ENCODE results near the gene TSPAN10. TPM values are rescaled to one million over a fixed set of nuclear protein-coding genes. Genes with fewer than 3 reads are reported as not detected.

TSPAN10 gene
- total and polyA plus RNA-seq, 5 donors, result 0.24 to 0.31 (median 0.27) TPM; not detected in 2

DNA sequence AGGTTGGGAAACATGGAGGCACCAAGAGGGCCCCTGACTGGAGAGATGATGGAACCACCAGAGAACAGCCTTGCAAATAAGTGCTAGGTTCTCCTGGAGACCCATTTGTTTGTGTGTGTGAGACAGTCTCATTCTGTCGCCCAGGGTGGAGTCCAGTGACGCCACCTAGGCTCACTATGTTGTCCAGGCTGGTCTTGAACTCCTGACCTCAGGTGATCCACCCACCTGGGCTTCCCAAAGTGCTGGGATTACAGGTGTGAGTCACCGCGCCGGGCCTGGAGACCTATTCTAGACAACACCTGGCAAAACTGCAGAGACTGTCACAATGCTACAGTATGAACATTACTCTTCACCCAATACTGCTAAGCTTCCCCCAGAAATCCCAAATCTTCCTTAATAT lies 1.6 kb upstream of the TSPAN10 start:
- intact Hi-C loops (cut with DNase I), result no loop called here
- H3K4me1 ChIP-seq (ENCODE audit: control insufficient read depth, insufficient read depth, low read length), result peaks cover 4% of the 10 kb centered on the region

DNA sequence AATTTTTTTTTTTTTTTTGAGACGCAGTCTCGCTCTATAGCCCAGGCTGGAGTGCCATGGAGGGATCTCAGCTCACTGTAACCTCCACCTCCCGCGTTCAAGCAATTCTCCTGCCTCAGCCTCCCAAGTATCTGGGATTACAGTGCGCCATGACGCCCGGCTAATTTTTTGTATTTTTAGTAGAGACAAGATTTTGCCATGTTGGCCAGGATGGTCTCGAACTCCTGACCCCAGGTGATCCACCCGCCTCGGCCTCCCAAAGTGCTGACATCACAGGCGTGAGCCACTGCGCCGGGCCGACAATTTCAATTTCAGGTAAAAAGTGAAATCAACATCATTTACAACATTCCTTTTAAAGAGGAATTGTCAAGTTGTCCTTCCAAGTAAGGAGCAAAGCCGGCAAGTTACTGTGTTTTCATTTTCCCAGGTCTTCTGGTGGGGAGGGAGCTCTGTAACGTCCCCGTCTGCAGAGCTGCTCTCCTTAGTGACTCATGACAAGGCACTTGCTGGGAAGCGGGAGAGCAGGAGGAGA lies 957 bp upstream of the TSPAN10 start:
- intact Hi-C loops (cut with DNase I), result no loop called here
- Histone ChIP-seq H3K27ac (ENCODE audit: low read length) (peak overlapping the region; percentile 88), H3K4me3 (ENCODE audit: low read length) (peak overlapping the region; percentile 88), H3K27me3 (ENCODE audit: control insufficient read depth, insufficient read depth) (no peaks in the 10 kb centered on the region), H3K9me3 (ENCODE audit: control insufficient read depth, low read length) (no peaks in the 10 kb centered on the region), H3K4me1 (ENCODE audit: control insufficient read depth, insufficient read depth, low read length) (peaks cover 4% of the 10 kb centered on the region)
- DNase-seq, result peak in 1 of 3 donors; percentile 18
- ATAC-seq, result no peak
- WGBS, result 34% methylated on average over 18 of the region's 18 CpGs

More for the DNA sequence above, 1.6 kb upstream of the TSPAN10 start:
- Histone ChIP-seq H3K9me3 (ENCODE audit: control insufficient read depth, low read length) (no peaks in the 10 kb centered on the region), H3K27ac (ENCODE audit: low read length) (no peak overlapping the region), H3K27me3 (ENCODE audit: control insufficient read depth, insufficient read depth) (no peaks in the 10 kb centered on the region), H3K4me3 (ENCODE audit: low read length) (peak overlapping the region; percentile 88)
- WGBS, result 93% methylated on average over 5 of the region's 5 CpGs
- DNase-seq (no peak), ATAC-seq (no peak)

GRCh38 chr17:81638683-81639082 lies 1.7 kb downstream of the TSPAN10 start:
- H3K9me3 ChIP-seq (ENCODE audit: control insufficient read depth, low read length), result no peaks in the 10 kb centered on the region
- no peak for ATAC-seq
- peak in 1 of 3 donors; percentile 1 for DNase-seq
- 53% methylated on average over 4 of the region's 4 CpGs for WGBS
- H3K4me3 ChIP-seq (ENCODE audit: low read length), result no peak overlapping the region
- no peak overlapping the region for H3K27ac ChIP-seq (ENCODE audit: low read length)
- H3K4me1 ChIP-seq (ENCODE audit: control insufficient read depth, insufficient read depth, low read length), result peaks cover 4% of the 10 kb centered on the region
- no peaks in the 10 kb centered on the region for H3K27me3 ChIP-seq (ENCODE audit: control insufficient read depth, insufficient read depth)
- intact Hi-C loops (cut with DNase I), result no loop called here

- no peaks in the 10 kb centered on the region for H3K27me3 ChIP-seq (ENCODE audit: control insufficient read depth, insufficient read depth)
- no peak overlapping the region for H3K27ac ChIP-seq (ENCODE audit: low read length)
- no peak overlapping the region for H3K4me3 ChIP-seq (ENCODE audit: low read length)
- no peak for ATAC-seq
- WGBS, result 94% methylated on average over 9 of the region's 9 CpGs
- peak in 1 of 3 donors; percentile 4 for DNase-seq
- H3K9me3 ChIP-seq (ENCODE audit: control insufficient read depth, low read length), result no peaks in the 10 kb centered on the region
- H3K4me1 ChIP-seq (ENCODE audit: control insufficient read depth, insufficient read depth, low read length), result peaks cover 4% of the 10 kb centered on the region
- intact Hi-C loops (cut with DNase I), result no loop called here
Observed at GRCh38 chr17:81640011-81640410, 3.0 kb downstream of the TSPAN10 start.

- no peaks in the 10 kb centered on the region for H3K9me3 ChIP-seq (ENCODE audit: control insufficient read depth, low read length)
- H3K4me1 ChIP-seq (ENCODE audit: control insufficient read depth, insufficient read depth, low read length), result no peaks in the 10 kb centered on the region
- H3K4me3 ChIP-seq (ENCODE audit: low read length), result no peak overlapping the region
- peak in 1 of 3 donors; percentile 44 for DNase-seq
- no peak overlapping the region for H3K27ac ChIP-seq (ENCODE audit: low read length)
- no peaks in the 10 kb centered on the region for H3K27me3 ChIP-seq (ENCODE audit: control insufficient read depth, insufficient read depth)
- 93% methylated on average over 16 of the region's 17 CpGs for WGBS
- intact Hi-C loops (cut with DNase I), result no loop called here
- peak in 1 of 2 donors; percentile 7 for ATAC-seq
Observed at GRCh38 chr17:81641825-81642489, 5.0 kb downstream of the TSPAN10 start.

DNA sequence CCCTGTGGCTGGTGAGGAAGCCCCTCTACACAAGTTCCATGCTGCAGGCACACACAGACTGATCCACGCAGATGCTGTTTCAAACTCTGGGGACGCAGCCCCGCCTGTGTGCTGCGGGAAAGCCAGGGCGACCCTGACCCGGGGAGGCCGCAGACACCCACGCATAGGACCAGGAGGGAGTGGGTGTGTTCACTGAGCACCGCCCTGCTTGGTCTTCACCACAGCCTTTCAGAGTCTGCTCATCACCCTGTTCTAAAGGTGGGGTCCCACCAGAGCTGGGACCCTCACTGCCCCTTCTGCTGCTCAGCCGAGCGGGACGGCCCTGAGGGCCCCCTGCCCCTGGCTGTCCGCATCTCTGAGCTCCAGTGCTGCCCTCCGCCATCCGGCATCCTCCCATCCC lies 7.5 kb downstream of the TSPAN10 start:
- Histone ChIP-seq H3K9me3 (ENCODE audit: control insufficient read depth, low read length) (no peaks in the 10 kb centered on the region), H3K27me3 (ENCODE audit: control insufficient read depth, insufficient read depth) (no peaks in the 10 kb centered on the region), H3K4me3 (ENCODE audit: low read length) (no peak overlapping the region), H3K27ac (ENCODE audit: low read length) (no peak overlapping the region), H3K4me1 (ENCODE audit: control insufficient read depth, insufficient read depth, low read length) (no peaks in the 10 kb centered on the region)
- DNase-seq (no peak), ATAC-seq (no peak)
- intact Hi-C loops (cut with DNase I), result no loop called here
- 89% methylated on average over 15 of the region's 15 CpGs for WGBS

GRCh38 chr17:81644976-81645952 lies 8.3 kb downstream of the TSPAN10 start:
- ATAC-seq (no peak), DNase-seq (peak in 1 of 3 donors; percentile 45)
- no peak overlapping the region for H3K27ac ChIP-seq (ENCODE audit: low read length)
- 83% methylated on average over 29 of the region's 29 CpGs for WGBS
- H3K4me3 ChIP-seq (ENCODE audit: low read length), result no peak overlapping the region
- H3K9me3 ChIP-seq (ENCODE audit: control insufficient read depth, low read length), result no peaks in the 10 kb centered on the region
- H3K27me3 ChIP-seq (ENCODE audit: control insufficient read depth, insufficient read depth), result no peaks in the 10 kb centered on the region
- intact Hi-C loops (cut with DNase I), result no loop called here
- no peaks in the 10 kb centered on the region for H3K4me1 ChIP-seq (ENCODE audit: control insufficient read depth, insufficient read depth, low read length)

DNA sequence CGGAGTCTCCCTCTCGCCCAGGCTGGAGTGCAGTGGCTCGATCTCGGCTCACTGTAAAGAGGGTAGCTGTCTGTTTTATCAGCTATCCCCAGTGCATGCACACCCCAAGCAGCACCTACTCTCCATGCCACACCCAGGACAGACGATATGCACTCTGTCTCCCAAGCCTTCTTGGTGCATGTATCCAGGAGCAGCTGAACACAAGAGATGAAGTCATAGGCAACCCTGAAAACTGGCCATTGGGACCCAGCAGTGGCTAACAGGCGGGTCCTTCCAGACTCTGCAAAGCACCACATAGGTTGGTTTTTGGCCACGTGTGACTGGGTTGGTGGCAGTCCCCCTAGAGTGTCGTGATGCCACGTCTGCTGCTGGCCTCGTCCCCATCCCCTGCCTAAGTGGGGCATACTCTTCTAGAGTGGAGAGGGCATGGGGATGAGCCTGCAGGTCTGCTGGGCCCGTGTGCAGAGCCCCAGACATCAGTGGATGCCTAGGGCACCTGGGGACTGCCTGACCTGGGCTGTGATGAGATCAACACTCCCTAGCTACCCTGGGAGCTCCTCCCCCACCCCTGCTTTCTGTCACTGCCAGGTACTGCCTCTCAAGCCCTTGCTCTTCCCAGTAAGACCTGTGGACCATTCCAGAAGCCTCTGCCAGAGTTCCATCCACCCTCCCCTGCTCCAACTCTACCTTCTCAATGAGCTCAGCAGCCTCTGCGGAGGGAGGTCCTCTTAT lies 10.0 kb downstream of the TSPAN10 start:
- intact Hi-C loops (cut with DNase I), result no loop called here
- WGBS, result 59% methylated on average over 12 of the region's 12 CpGs
- H3K4me1 ChIP-seq (ENCODE audit: control insufficient read depth, insufficient read depth, low read length), result no peaks in the 10 kb centered on the region
- H3K4me3 ChIP-seq (ENCODE audit: low read length), result no peak overlapping the region
- DNase-seq (peak in 1 of 3 donors; percentile 22), ATAC-seq (no peak)
- no peak overlapping the region for H3K27ac ChIP-seq (ENCODE audit: low read length)
- H3K27me3 ChIP-seq (ENCODE audit: control insufficient read depth, insufficient read depth), result no peaks in the 10 kb centered on the region
- H3K9me3 ChIP-seq (ENCODE audit: control insufficient read depth, low read length), result no peaks in the 10 kb centered on the region

GRCh38 chr17:81647640-81648012 lies 10.6 kb downstream of the TSPAN10 start:
- ATAC-seq, result no peak
- intact Hi-C loops (cut with DNase I), result no loop called here
- no peaks in the 10 kb centered on the region for H3K27me3 ChIP-seq (ENCODE audit: control insufficient read depth, insufficient read depth)
- H3K4me3 ChIP-seq (ENCODE audit: low read length), result no peak overlapping the region
- H3K9me3 ChIP-seq (ENCODE audit: control insufficient read depth, low read length), result no peaks in the 10 kb centered on the region
- no peak overlapping the region for H3K27ac ChIP-seq (ENCODE audit: low read length)
- WGBS, result 30% methylated on average over 21 of the region's 21 CpGs
- H3K4me1 ChIP-seq (ENCODE audit: control insufficient read depth, insufficient read depth, low read length), result no peaks in the 10 kb centered on the region
- no peak for DNase-seq

DNA sequence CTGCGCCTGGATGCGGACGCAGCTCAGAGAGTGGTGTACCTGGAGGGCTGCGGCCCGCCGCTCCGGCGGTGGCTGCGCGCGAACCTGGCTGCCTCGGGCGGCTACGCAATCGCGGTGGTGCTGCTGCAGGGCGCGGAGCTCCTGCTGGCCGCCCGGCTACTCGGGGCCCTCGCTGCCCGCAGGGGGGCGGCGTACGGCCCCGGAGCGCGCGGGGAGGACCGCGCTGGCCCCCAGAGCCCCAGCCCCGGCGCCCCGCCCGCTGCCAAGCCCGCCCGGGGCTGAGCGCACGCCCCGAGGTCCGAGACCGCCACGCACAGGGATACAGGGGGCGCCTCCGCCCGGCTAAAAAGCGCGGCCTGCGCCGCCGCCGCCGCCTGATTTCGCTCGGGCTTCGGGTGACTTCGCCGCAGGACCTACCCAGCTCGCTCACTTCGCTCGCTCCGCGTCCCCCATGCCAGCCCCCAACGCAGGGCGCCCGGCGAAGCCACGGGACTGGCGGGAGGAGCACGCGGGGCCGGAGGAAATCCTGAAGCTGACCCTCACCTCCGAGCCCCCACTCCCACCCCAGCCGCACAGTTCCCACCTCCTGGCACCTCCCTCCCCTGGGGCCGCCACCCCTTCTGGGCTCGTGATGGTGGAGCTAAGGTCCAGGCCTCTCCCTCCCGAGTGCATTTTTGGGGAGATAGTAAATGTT lies 11.2 kb downstream of the TSPAN10 start:
- DNase-seq, result peak in 1 of 3 donors; percentile 32
- intact Hi-C loops (cut with DNase I), result no loop called here
- H3K4me3 ChIP-seq (ENCODE audit: low read length), result no peak overlapping the region
- H3K9me3 ChIP-seq (ENCODE audit: control insufficient read depth, low read length), result no peaks in the 10 kb centered on the region
- 4% methylated on average over 78 of the region's 78 CpGs for WGBS
- ATAC-seq, result no peak
- no peak overlapping the region for H3K27ac ChIP-seq (ENCODE audit: low read length)
- no peaks in the 10 kb centered on the region for H3K27me3 ChIP-seq (ENCODE audit: control insufficient read depth, insufficient read depth)
- no peaks in the 10 kb centered on the region for H3K4me1 ChIP-seq (ENCODE audit: control insufficient read depth, insufficient read depth, low read length)

Measured in right cardiac atrium (tissue), 5 donors.